ENCODE measurements around the gene DLEC1.

The DLEC1 gene

DNA sequence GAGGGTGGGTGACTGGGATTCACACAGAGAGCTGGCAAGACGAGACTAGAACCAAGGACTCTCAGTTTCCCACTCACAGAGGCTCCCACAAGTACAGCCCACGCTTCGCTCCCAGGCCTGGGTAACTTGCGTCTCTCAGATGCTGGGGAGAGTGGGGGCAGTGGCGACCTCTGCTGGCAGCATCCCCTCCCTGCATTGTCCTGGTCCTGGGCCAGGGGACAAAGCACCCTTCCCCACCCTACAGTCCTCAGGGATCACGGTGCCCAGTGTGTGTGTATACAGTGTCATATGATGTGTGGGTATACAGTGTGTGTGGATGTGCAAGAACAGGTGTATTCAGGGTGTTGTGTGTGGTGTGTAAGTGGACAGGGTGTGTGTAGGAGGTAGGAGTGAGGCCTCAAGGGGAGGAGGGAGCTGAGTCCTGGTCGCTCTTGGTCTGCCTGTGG lies 35.6 kb upstream of the DLEC1 start:
- TF ChIP-seq, protein P1, sequence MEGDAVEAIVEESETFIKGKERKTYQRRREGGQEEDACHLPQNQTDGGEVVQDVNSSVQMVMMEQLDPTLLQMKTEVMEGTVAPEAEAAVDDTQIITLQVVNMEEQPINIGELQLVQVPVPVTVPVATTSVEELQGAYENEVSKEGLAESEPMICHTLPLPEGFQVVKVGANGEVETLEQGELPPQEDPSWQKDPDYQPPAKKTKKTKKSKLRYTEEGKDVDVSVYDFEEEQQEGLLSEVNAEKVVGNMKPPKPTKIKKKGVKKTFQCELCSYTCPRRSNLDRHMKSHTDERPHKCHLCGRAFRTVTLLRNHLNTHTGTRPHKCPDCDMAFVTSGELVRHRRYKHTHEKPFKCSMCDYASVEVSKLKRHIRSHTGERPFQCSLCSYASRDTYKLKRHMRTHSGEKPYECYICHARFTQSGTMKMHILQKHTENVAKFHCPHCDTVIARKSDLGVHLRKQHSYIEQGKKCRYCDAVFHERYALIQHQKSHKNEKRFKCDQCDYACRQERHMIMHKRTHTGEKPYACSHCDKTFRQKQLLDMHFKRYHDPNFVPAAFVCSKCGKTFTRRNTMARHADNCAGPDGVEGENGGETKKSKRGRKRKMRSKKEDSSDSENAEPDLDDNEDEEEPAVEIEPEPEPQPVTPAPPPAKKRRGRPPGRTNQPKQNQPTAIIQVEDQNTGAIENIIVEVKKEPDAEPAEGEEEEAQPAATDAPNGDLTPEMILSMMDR (conservative IDR thresholded peaks at IDR 0.05) = peak; percentile 97
- peak overlapping the region; percentile 69 for H3K27ac ChIP-seq

DNA sequence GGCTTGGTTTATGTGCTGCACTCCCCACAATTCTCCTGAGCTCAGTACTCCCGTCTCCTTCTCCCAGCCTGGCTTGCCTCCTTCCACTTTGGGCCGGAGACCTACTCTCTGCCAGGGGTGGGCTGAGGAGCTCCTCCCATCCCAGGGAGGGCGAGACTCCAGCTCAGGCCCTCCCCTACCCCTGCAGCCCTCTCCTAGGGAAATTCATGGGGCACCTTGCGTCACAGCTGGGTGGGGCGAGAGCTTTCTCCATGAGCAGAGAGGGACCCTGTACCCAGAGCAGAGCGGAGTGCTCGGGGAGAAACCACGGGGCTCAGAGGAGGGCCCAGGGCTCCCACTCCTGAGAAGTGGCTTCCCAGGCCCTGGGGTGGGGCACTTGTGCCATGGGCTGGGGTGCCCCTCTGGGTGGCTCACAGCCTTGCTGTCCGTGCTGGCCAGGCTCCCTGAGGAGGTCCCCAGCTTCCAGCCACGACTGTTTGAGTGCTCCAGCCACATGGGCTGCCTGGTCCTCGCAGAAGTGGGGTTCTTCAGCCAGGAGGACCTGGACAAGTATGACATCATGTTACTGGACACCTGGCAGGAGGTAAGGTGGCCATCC lies 35.1 kb upstream of the DLEC1 start:
- H3K27ac ChIP-seq = peak overlapping the region; percentile 69
- TF ChIP-seq, protein P1 (conservative IDR thresholded peaks at IDR 0.05) = no peak

DNA sequence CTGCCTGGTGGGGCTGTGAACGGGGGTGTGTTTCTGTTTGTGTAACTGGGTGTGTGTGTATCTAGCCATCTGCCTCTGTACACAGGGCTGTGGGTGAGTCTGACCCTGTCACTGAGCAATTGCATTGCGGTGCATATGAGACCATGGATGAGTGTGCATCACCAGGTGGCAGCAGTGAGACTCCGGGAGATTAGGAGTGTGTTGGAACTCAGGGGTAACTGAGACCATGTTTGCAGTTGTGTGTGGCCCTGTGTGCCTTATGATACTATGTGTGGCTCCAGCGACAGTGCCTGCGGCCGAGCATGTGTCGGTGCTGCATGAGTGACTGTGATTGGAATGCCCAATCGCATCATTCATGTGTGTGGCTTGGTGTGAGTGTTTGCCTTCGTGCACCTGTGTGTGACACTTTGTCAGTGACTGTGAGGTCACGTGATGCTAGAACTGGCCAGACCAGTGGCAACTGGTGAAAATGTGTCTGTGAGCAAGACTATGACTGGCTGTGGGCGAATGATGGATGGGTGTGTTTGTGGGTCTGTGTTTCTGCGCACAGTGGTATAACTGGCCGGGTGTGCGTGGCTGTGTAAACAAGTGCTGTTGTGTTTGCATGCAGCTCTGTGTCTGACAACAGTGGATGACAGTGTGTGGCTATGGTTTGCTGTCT lies 34.5 kb upstream of the DLEC1 start:
- H3K27ac ChIP-seq = peak overlapping the region; percentile 69
- TF ChIP-seq, protein P1 (conservative IDR thresholded peaks at IDR 0.05) = peak; percentile 93

DNA sequence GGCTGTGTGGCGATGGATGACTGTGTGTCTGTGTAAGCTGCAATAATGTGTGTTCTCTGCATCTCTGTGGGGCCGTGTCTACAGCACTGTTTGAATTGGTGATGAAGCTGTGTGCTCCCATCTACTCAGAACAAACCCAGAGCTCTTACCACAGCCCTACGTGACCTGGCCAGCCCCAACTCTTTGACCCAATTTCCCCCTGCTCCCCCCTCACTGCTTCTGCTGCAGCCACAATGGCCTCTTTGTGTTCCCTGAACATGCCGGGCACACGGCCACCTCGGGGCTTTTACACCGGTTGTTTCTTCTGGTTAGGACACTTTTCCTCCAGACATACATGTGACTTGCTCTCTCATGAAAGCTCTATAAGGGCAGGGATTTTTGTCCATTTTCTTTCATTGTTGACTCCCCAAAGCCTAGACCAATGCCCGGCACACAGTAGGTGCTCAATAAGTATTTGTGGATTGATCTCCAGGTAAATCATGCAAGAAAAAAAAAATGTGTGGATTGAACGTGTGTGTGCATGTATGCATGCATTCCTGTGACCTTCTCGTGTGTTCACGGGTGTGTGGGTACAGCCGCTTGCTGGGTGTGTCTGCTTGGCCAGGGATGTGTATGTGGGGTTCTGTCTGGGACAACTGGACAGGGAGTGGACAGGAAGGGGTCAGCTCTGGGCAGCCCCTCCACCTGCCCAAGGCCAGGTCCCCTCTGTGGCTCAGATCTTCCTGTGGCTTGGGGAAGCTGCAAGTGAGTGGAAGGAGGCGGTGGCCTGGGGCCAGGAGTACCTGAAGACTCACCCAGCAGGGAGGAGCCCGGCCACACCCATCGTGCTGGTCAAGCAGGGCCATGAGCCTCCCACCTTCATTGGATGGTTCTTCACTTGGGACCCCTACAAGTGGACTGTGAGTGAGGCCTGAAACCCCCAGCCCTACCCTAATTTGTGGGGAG lies 33.7 kb upstream of the DLEC1 start:
- TF ChIP-seq, protein P1 (conservative IDR thresholded peaks at IDR 0.05) = no peak
- peak overlapping the region; percentile 69 for H3K27ac ChIP-seq

DNA sequence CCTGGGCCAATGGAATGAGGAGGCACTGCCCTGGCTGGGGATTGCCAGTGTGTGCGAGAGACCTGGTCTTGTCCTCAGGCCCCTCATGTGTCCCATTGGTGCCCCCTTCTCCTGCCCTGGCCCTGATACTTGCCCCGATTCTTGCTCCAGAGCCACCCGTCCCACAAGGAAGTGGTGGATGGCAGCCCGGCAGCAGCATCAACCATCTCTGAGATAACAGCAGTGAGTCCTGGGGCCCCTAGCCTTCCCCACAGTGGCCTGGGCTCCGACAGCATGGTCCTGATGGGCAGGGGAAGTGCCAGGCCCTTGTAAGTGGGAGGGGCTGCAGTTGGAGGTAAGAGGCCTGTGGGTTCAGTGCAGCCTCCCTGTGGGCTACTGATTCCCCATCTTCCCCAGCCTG lies 33.0 kb upstream of the DLEC1 start:
- peak overlapping the region; percentile 69; the same call in 1 of the 2 replicates for H3K27ac ChIP-seq
- TF ChIP-seq, protein P1 (conservative IDR thresholded peaks at IDR 0.05) = no peak

DNA sequence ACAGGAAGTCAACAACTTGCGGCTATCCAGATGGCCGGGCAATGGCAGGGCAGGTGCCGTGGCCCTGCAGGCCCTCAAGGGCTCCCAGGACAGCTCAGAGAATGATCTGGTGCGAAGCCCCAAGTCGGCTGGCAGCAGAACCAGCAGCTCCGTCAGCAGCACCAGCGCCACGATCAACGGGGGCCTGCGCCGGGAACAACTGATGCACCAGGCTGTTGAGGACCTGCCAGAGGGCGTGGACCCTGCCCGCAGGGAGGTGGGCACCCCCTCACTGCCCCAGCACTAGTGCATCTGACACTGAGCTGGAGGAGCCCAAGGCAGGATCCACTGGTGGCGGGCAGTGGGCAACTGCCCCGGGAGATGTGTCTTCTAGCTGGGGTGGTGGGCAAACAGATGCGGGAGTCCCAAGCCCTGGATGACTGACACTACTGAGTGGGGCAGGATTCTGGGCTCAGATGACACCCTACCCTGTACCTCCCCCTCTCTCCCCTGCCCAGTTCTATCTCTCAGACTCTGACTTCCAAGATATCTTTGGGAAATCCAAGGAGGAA lies 32.5 kb upstream of the DLEC1 start:
- H3K27ac ChIP-seq = no peak overlapping the region; the same call in 1 of the 2 replicates
- TF ChIP-seq, protein P1 (conservative IDR thresholded peaks at IDR 0.05) = no peak

DNA sequence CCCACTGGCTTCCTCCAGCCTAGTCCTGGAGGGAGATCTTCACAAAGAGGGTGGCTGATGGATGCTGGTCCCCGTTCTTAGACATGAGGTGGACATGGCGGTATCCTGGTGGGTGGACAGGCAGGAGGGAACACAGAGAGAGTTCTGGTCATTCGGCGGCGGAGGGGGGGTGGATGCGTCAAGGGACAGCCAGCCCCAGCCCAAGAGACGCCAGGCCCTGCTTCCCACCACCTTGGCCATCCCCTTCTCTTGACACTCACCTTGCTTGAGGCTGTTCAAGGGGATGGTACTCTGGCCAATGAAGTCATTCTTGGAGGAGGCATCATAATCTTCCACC lies 31.3 kb upstream of the DLEC1 start:
- TF ChIP-seq, protein P1 (conservative IDR thresholded peaks at IDR 0.05) = no peak
- H3K27ac ChIP-seq = no peak overlapping the region

All from VCaP (cell line).